Esophagus squamous epithelium (tissue), 4 donors: ENCODE data around the gene GLS.

ENCODE experiments used
- POLR2A ChIP-seq, 4 donors: fragments of 450-650 bp; IDR thresholded peaks; one replicate each; pipeline ENCODE4 v1.6.1; 2017; ENCODE audit warnings: antibody characterized with exemption in 4 of 4, mild to moderate bottlenecking in 4 of 4, moderate library complexity in 3 of 4
- TF ChIP-seq, protein P1 (sequence below), 6 experiments: fragments of 450-650 bp in 4 of 6; fragments of 200-600 bp in 2 of 6; sonication (generic) in 2 of 6; IDR thresholded peaks; one replicate each; pipeline ENCODE4 v1.5.1; 2016 to 2019; ENCODE audit warnings: antibody characterized with exemption in 6 of 6, mild to moderate bottlenecking in 4 of 6, moderate library complexity in 4 of 6

DNA sequence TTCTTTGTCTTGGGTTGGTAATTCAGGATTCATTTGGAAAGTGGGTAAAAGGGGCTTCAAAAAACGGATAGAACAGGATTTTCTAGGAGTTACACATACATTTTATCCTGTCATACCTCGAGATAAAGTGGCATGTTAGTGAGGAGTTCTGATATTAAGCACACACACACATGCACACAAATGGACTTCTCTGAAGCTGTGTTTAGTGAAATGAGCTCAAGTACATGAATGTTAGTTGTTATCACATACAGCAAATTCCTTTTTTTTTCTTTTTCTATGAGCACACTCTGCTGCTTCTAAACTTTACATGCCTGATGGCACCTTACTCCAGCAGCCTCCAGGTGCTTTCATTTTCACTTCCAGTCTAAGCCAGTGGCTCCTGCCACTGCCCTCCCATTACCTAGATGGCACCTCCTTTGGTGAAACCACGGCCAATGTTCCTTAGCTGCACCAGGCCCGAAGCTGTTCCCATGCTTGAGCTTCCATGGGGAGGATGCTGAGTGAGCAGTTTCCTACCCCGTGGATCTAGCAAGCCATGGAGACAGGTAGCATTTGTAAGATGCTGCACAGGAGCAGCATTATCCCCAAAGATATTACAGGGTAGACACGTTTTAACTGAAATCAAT, 83.7 kb downstream of the GLS start:
- TF ChIP-seq, protein P1, sequence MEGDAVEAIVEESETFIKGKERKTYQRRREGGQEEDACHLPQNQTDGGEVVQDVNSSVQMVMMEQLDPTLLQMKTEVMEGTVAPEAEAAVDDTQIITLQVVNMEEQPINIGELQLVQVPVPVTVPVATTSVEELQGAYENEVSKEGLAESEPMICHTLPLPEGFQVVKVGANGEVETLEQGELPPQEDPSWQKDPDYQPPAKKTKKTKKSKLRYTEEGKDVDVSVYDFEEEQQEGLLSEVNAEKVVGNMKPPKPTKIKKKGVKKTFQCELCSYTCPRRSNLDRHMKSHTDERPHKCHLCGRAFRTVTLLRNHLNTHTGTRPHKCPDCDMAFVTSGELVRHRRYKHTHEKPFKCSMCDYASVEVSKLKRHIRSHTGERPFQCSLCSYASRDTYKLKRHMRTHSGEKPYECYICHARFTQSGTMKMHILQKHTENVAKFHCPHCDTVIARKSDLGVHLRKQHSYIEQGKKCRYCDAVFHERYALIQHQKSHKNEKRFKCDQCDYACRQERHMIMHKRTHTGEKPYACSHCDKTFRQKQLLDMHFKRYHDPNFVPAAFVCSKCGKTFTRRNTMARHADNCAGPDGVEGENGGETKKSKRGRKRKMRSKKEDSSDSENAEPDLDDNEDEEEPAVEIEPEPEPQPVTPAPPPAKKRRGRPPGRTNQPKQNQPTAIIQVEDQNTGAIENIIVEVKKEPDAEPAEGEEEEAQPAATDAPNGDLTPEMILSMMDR (IDR thresholded peaks at IDR 0.05): no peak
- TF ChIP-seq POLR2A (IDR thresholded peaks at IDR 0.05): no peak
